KOPT-K1 (cell line): ENCODE measurements around the gene PRIM1.
A peak's percentile ranks its signal among the peaks of the same experiment; 100 is the strongest.
"Not testable (repeated sequence)": the region's sequence is repeated elsewhere in the genome, so short reads cannot be mapped to it uniquely, and the experiment has no call there.

Experiments used
- H3K27ac ChIP-seq: fragments of 200-600 bp; sonication (generic); 2 replicates; pipeline ENCODE4 v1.5.1; 2016; ENCODE audit warnings: antibody characterized with exemption, mild to moderate bottlenecking, low read depth, low read length; ENCODE audit not compliant: poor library complexity, severe bottlenecking
- H3K36me3 ChIP-seq: fragments of 200-600 bp; sonication (generic); 2 replicates; pipeline ENCODE4 v1.5.1; 2017; ENCODE audit warnings: antibody characterized with exemption, mild to moderate bottlenecking, low read length, moderate library complexity; ENCODE audit not compliant: insufficient read depth
- H3K9me3 ChIP-seq: fragments of 200-600 bp; sonication (generic); 2 replicates; pipeline ENCODE4 v1.5.1; 2017; ENCODE audit warnings: antibody characterized with exemption, low read length, mild to moderate bottlenecking; ENCODE audit not compliant: insufficient read depth, poor library complexity, severe bottlenecking

PRIM1 gene

GRCh38 chr12:56716933-56717880 is 34.9 kb downstream of the PRIM1 start:
- Histone ChIP-seq H3K36me3 (peaks cover 94% of the 10 kb centered on the region), H3K27ac (peak overlapping the region; percentile 84), H3K9me3 (no peaks in the 10 kb centered on the region)

GRCh38 chr12:56716458-56716857 is 35.7 kb downstream of the PRIM1 start:
- no peaks in the 10 kb centered on the region for H3K9me3 ChIP-seq
- peaks cover 94% of the 10 kb centered on the region for H3K36me3 ChIP-seq
- peak overlapping the region; percentile 84 for H3K27ac ChIP-seq

GRCh38 chr12:56715798-56716197 is 36.3 kb downstream of the PRIM1 start:
- Histone ChIP-seq H3K27ac (peak overlapping the region; percentile 84), H3K36me3 (peaks cover 94% of the 10 kb centered on the region), H3K9me3 (no peaks in the 10 kb centered on the region)

GRCh38 chr12:56714431-56714929 is 37.6 kb downstream of the PRIM1 start:
- Histone ChIP-seq H3K27ac (no peak overlapping the region), H3K36me3 (peaks cover 82% of the 10 kb centered on the region), H3K9me3 (no peaks in the 10 kb centered on the region)

GRCh38 chr12:56713345-56713744 is 38.8 kb downstream of the PRIM1 start:
- no peaks in the 10 kb centered on the region for H3K9me3 ChIP-seq
- peaks cover 71% of the 10 kb centered on the region for H3K36me3 ChIP-seq
- no peak overlapping the region for H3K27ac ChIP-seq

GRCh38 chr12:56709759-56710376 is 42.3 kb downstream of the PRIM1 start:
- peaks cover 43% of the 10 kb centered on the region for H3K36me3 ChIP-seq
- H3K27ac ChIP-seq = no peak overlapping the region
- no peaks in the 10 kb centered on the region for H3K9me3 ChIP-seq

- not testable (repeated sequence) for H3K36me3 ChIP-seq, H3K27ac ChIP-seq, H3K9me3 ChIP-seq
Measured at GRCh38 chr12:56704522-56704921, 47.6 kb downstream of the PRIM1 start.

- Histone ChIP-seq H3K27ac (no peak overlapping the region), H3K36me3 (no peaks in the 10 kb centered on the region), H3K9me3 (no peaks in the 10 kb centered on the region)
Measured at GRCh38 chr12:56699020-56699661, 53.0 kb downstream of the PRIM1 start.

- no peaks in the 10 kb centered on the region for H3K9me3 ChIP-seq
- no peak overlapping the region for H3K27ac ChIP-seq
- no peaks in the 10 kb centered on the region for H3K36me3 ChIP-seq
Measured at GRCh38 chr12:56695327-56696101, 56.6 kb downstream of the PRIM1 start.

GRCh38 chr12:56694161-56694560 is 58.0 kb downstream of the PRIM1 start:
- H3K36me3 ChIP-seq = no peaks in the 10 kb centered on the region
- no peak overlapping the region for H3K27ac ChIP-seq
- no peaks in the 10 kb centered on the region for H3K9me3 ChIP-seq

GRCh38 chr12:56688846-56689109 is 63.3 kb downstream of the PRIM1 start:
- Histone ChIP-seq H3K27ac (peak overlapping the region; percentile 98), H3K36me3 (peaks cover 35% of the 10 kb centered on the region)

GRCh38 chr12:56688129-56688845 is 63.8 kb downstream of the PRIM1 start, which contains the start of gene PTGES3:
PTGES3 (minus strand) TSS chr12:56688284; CDS start chr12:56687999, 285 bp downstream.
- Histone ChIP-seq H3K36me3 (peaks cover 36% of the 10 kb centered on the region), H3K9me3 (no peaks in the 10 kb centered on the region), H3K27ac (peak within 1 kb of the TSS; percentile 98)

More at GRCh38 chr12:56688846-56689109, 63.3 kb downstream of the PRIM1 start:
- H3K9me3 ChIP-seq = no peaks in the 10 kb centered on the region

GRCh38 chr12:56687223-56688128 is 64.6 kb downstream of the PRIM1 start:
- Histone ChIP-seq H3K36me3 (peaks cover 44% of the 10 kb centered on the region), H3K27ac (peak overlapping the region; percentile 98), H3K9me3 (no peaks in the 10 kb centered on the region)
